A549 (cell line): ENCODE results near the gene UGT1A3.

Source experiments
- FOXS1 ChIP-seq: fragments of 250-450 bp; sonication (Bioruptor Pico); IDR thresholded peaks from 2 replicates; pipeline ENCODE4 v1.5.0; 2020; ENCODE audit warnings: mild to moderate bottlenecking, moderate library complexity
- HOXB5 ChIP-seq: fragments of 250-450 bp; sonication (Bioruptor Pico); IDR thresholded peaks from 2 replicates; pipeline ENCODE4 v1.5.0; 2020; ENCODE audit warnings: mild to moderate bottlenecking, moderate library complexity
- TF ChIP-seq, protein P1 (sequence below): fragments of >200 bp; sonication (Bioruptor Twin); formaldehyde crosslinking; IDR thresholded peaks from 3 replicates; pipeline ENCODE4 v1.5.1; 2016

GRCh38 chr2:233754872-233755611 lies 26.2 kb downstream of the UGT1A3 start:
- TF ChIP-seq, protein P1, sequence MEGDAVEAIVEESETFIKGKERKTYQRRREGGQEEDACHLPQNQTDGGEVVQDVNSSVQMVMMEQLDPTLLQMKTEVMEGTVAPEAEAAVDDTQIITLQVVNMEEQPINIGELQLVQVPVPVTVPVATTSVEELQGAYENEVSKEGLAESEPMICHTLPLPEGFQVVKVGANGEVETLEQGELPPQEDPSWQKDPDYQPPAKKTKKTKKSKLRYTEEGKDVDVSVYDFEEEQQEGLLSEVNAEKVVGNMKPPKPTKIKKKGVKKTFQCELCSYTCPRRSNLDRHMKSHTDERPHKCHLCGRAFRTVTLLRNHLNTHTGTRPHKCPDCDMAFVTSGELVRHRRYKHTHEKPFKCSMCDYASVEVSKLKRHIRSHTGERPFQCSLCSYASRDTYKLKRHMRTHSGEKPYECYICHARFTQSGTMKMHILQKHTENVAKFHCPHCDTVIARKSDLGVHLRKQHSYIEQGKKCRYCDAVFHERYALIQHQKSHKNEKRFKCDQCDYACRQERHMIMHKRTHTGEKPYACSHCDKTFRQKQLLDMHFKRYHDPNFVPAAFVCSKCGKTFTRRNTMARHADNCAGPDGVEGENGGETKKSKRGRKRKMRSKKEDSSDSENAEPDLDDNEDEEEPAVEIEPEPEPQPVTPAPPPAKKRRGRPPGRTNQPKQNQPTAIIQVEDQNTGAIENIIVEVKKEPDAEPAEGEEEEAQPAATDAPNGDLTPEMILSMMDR, result no peak
- TF ChIP-seq FOXS1 (CRISPR knock-in tag) (no peak), HOXB5 (CRISPR knock-in tag) (no peak)
